GM23338 (cell line): ENCODE results near the gene CENPB. TPM values are rescaled to one million over a fixed set of nuclear protein-coding genes. Genes with fewer than 3 reads are reported as not detected.

Experiments used
- ATAC-seq: fragments of 200-7000 bp; cut with Tn5 transposase; 3 replicates; pipeline ENCODE4 v1.9.1; 2020
- DNase-seq: peaks from one replicate; pipeline ENCODE4 v3.0.0-alpha.2; 2015; ENCODE audit warnings: low spot score
- H2AFZ ChIP-seq: fragments of 200-600 bp; sonication (generic); 2 replicates; pipeline ENCODE4 v1.8.0; 2016; ENCODE audit warnings: antibody characterized with exemption, mild to moderate bottlenecking, moderate library complexity
- H3F3A ChIP-seq: fragments of 200-600 bp; sonication (generic); replicated peaks from 2 replicates; pipeline ENCODE4 v1.8.0; 2017; ENCODE audit warnings: antibody characterized with exemption, mixed run types, low read depth
- H3K27ac ChIP-seq: fragments of 200-600 bp; sonication (generic); 2 replicates; pipeline ENCODE4 v1.6.1; 2016; ENCODE audit warnings: low read depth
- H3K27me3 ChIP-seq: fragments of 200-600 bp; sonication (generic); 2 replicates; pipeline ENCODE4 v1.8.0; 2016; ENCODE audit warnings: mild to moderate bottlenecking, mixed run types, moderate library complexity; ENCODE audit not compliant: insufficient read depth
- H3K36me3 ChIP-seq: fragments of 200-600 bp; sonication (generic); 2 replicates; pipeline ENCODE4 v1.8.0; 2016; ENCODE audit warnings: mild to moderate bottlenecking; ENCODE audit not compliant: insufficient read depth
- H3K4me1 ChIP-seq: fragments of 200-600 bp; sonication (generic); 2 replicates; pipeline ENCODE4 v1.8.0; 2016; ENCODE audit warnings: mild to moderate bottlenecking, moderate library complexity; ENCODE audit not compliant: insufficient read depth
- H3K4me2 ChIP-seq: fragments of 200-600 bp; sonication (generic); 2 replicates; pipeline ENCODE4 v1.7.1; 2017; ENCODE audit warnings: mixed run types
- H3K4me3 ChIP-seq: fragments of 200-600 bp; sonication (generic); 2 replicates; pipeline ENCODE4 v1.6.1; 2016; ENCODE audit warnings: mixed run types
- H3K79me2 ChIP-seq: fragments of 200-600 bp; sonication (generic); replicated peaks from 2 replicates; pipeline ENCODE4 v1.8.0; 2017; ENCODE audit warnings: mild to moderate bottlenecking; ENCODE audit not compliant: insufficient read depth
- H3K9me2 ChIP-seq: fragments of 200-600 bp; sonication (generic); 2 replicates; pipeline ENCODE4 v1.8.0; 2017; ENCODE audit not compliant: insufficient read depth
- H4K20me1 ChIP-seq: fragments of 200-600 bp; sonication (generic); replicated peaks from 2 replicates; pipeline ENCODE4 v1.8.0; 2017; ENCODE audit warnings: mild to moderate bottlenecking; ENCODE audit not compliant: insufficient read depth
- H3K27ac Mint-ChIP-seq: 2 replicates; pipeline ENCODE4 v1.8.0; 2020; ENCODE audit warnings: inconsistent platforms, mild to moderate bottlenecking, moderate library complexity, mixed read lengths
- H3K27me3 Mint-ChIP-seq: 3 replicates; pipeline ENCODE4 v1.8.0; 2022; ENCODE audit warnings: low read depth, mild to moderate bottlenecking, moderate library complexity, mixed read lengths, inconsistent platforms; ENCODE audit not compliant: insufficient read depth, poor library complexity
- H3K36me3 Mint-ChIP-seq: 3 replicates; pipeline ENCODE4 v1.8.0; 2021; ENCODE audit warnings: low read depth, mild to moderate bottlenecking, inconsistent platforms, moderate library complexity, mixed read lengths
- H3K4me1 Mint-ChIP-seq: 3 replicates; pipeline ENCODE4 v1.8.0; 2020; ENCODE audit warnings: mild to moderate bottlenecking, inconsistent platforms, mixed read lengths
- H3K4me3 Mint-ChIP-seq: 3 replicates; pipeline ENCODE4 v1.8.0; 2021; ENCODE audit warnings: moderate library complexity, mild to moderate bottlenecking, inconsistent platforms, mixed read lengths
- H3K9me3 Mint-ChIP-seq: 3 replicates; pipeline ENCODE4 v1.8.0; 2020; ENCODE audit warnings: moderate library complexity, mild to moderate bottlenecking, inconsistent platforms, mixed read lengths
- CREB1 ChIP-seq: fragments of 250-450 bp; sonication (Bioruptor Pico); IDR thresholded peaks from 2 replicates; pipeline ENCODE4 v1.5.0; 2020; ENCODE audit warnings: low read depth, mild to moderate bottlenecking, moderate library complexity
- EZH2phosphoT487 ChIP-seq: fragments of 200-600 bp; sonication (generic); IDR thresholded peaks from one replicate; pipeline ENCODE4 v1.8.1; 2018; ENCODE audit warnings: antibody characterized with exemption; ENCODE audit not compliant: unreplicated experiment
- JUNB ChIP-seq: IDR thresholded peaks from one replicate; pipeline ENCODE4 v1.6.1; 2016; ENCODE audit warnings: antibody characterized with exemption; ENCODE audit not compliant: unreplicated experiment
- POLR2AphosphoS5 ChIP-seq: IDR thresholded peaks from 2 replicates; pipeline ENCODE4 v1.6.1; 2016; ENCODE audit warnings: antibody characterized with exemption, low read depth
- STAT1 ChIP-seq: IDR thresholded peaks from one replicate; pipeline ENCODE4 v1.6.1; 2016; ENCODE audit warnings: antibody characterized with exemption; ENCODE audit not compliant: unreplicated experiment
- ZNF114 ChIP-seq: fragments of 250-450 bp; sonication (Bioruptor Pico); IDR thresholded peaks from 2 replicates; pipeline ENCODE4 v1.5.0; 2020; ENCODE audit warnings: mild to moderate bottlenecking, moderate library complexity
- ZNF331 ChIP-seq: fragments of 250-450 bp; sonication (Bioruptor Pico); IDR thresholded peaks from 2 replicates; pipeline ENCODE4 v1.5.0; 2020; ENCODE audit warnings: low read depth, mild to moderate bottlenecking, moderate library complexity
- ZNF462 ChIP-seq: fragments of 250-450 bp; sonication (Bioruptor Pico); IDR thresholded peaks from 2 replicates; pipeline ENCODE4 v1.5.0; 2020; ENCODE audit warnings: mild to moderate bottlenecking, moderate library complexity
- polyA plus RNA-seq: library from polyadenylated mRNA; unstranded; fragments of >200 nt; fragmentation: Nextera tagmentation; extraction: Ambion mirVana; gene quantifications from 2 replicates; pipeline ENCODE4 v1.2.1, GENCODE V29; 2016
- total RNA-seq: library from RNA; depleted of rRNA; stranded (reverse); fragments of >200 nt; shearing (Covaris generic); gene quantifications from 2 replicates; pipeline ENCODE4 v1.2.3, GENCODE V29; 2014
- TF ChIP-seq, protein P1 (sequence below): IDR thresholded peaks from one replicate; pipeline ENCODE4 v1.6.1; 2018; ENCODE audit warnings: antibody characterized with exemption; ENCODE audit not compliant: unreplicated experiment
- TF ChIP-seq, protein P2 (sequence below): IDR thresholded peaks from 2 replicates; pipeline ENCODE4 v1.6.1; 2016; ENCODE audit warnings: antibody characterized with exemption

The CENPB gene
- total and polyA plus RNA-seq, 2 experiments from 2014 or later = 10.8 to 52.1 TPM

DNA sequence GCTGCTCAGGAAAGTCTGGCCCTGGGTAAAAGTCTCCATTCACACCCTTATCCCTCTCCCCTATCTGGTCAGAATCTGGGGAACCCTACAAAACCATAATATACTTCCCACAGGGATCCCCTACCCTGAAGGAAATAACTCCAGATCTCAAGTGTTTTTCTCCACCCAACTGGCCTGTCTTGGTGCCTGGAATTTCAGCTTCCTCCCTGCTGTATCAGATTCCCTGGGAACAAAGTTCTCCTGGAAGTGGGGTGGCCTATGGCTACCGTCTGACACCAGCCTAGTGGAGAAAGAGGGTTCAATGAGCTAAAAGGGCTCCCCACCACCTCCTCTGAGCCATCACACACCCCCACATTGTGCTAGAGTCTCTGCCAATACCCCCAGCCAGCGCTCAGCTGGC is 39.1 kb downstream of the CENPB start (continued):
- TF ChIP-seq, protein P1, sequence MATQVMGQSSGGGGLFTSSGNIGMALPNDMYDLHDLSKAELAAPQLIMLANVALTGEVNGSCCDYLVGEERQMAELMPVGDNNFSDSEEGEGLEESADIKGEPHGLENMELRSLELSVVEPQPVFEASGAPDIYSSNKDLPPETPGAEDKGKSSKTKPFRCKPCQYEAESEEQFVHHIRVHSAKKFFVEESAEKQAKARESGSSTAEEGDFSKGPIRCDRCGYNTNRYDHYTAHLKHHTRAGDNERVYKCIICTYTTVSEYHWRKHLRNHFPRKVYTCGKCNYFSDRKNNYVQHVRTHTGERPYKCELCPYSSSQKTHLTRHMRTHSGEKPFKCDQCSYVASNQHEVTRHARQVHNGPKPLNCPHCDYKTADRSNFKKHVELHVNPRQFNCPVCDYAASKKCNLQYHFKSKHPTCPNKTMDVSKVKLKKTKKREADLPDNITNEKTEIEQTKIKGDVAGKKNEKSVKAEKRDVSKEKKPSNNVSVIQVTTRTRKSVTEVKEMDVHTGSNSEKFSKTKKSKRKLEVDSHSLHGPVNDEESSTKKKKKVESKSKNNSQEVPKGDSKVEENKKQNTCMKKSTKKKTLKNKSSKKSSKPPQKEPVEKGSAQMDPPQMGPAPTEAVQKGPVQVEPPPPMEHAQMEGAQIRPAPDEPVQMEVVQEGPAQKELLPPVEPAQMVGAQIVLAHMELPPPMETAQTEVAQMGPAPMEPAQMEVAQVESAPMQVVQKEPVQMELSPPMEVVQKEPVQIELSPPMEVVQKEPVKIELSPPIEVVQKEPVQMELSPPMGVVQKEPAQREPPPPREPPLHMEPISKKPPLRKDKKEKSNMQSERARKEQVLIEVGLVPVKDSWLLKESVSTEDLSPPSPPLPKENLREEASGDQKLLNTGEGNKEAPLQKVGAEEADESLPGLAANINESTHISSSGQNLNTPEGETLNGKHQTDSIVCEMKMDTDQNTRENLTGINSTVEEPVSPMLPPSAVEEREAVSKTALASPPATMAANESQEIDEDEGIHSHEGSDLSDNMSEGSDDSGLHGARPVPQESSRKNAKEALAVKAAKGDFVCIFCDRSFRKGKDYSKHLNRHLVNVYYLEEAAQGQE = no peak
- TF ChIP-seq CREB1 = no peak
- TF ChIP-seq EZH2phosphoT487 = no peak

- Histone ChIP-seq H3K36me3 (no peaks in the 10 kb centered on the region), H3K4me2 (peak overlapping the region; percentile 91), H3K79me2 (no peaks in the 10 kb centered on the region), H3K4me1 (peaks cover 9% of the 10 kb centered on the region; the same call in 1 of the 2 replicates), H3K27me3 (peaks cover 19% of the 10 kb centered on the region), H3K4me3 (peak overlapping the region; percentile 75), H3K27ac (no peak overlapping the region), H2AFZ (peak overlapping the region; percentile 90), H3F3A (0 out of 2 replicates have a peak, but pooled peaks cover 1% of the 10 kb centered on the region), H3K9me2 (no peaks in the 10 kb centered on the region), H4K20me1 (no peaks in the 10 kb centered on the region; the same call in 1 of the 2 replicates)
- DNase-seq (no peak), ATAC-seq (peak; percentile 1; the same call in 2 of the 3 replicates)
- no peak for TF ChIP-seq ZNF462 (CRISPR knock-in tag)
- no peak for TF ChIP-seq STAT1
- TF ChIP-seq JUNB = no peak
- no peak for TF ChIP-seq CREB1
- no peak for TF ChIP-seq ZNF114 (CRISPR knock-in tag)
- TF ChIP-seq POLR2AphosphoS5 = no peak
- no peak for TF ChIP-seq EZH2phosphoT487
- TF ChIP-seq ZNF331 (CRISPR knock-in tag) = no peak
- TF ChIP-seq, protein P2, sequence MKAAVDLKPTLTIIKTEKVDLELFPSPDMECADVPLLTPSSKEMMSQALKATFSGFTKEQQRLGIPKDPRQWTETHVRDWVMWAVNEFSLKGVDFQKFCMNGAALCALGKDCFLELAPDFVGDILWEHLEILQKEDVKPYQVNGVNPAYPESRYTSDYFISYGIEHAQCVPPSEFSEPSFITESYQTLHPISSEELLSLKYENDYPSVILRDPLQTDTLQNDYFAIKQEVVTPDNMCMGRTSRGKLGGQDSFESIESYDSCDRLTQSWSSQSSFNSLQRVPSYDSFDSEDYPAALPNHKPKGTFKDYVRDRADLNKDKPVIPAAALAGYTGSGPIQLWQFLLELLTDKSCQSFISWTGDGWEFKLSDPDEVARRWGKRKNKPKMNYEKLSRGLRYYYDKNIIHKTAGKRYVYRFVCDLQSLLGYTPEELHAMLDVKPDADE = no peak
- H3K4me3 Mint-ChIP-seq = peak overlapping the region; percentile 86
- no peaks in the 10 kb centered on the region; the same call in 2 of the 3 replicates for H3K36me3 Mint-ChIP-seq
- no peak overlapping the region for H3K27ac Mint-ChIP-seq
- peaks cover 15% of the 10 kb centered on the region for H3K4me1 Mint-ChIP-seq
- peaks cover 27% of the 10 kb centered on the region for H3K27me3 Mint-ChIP-seq
- peaks cover 1% of the 10 kb centered on the region; the same call in 1 of the 3 replicates for H3K9me3 Mint-ChIP-seq
Observed at GRCh38 chr20:3745686-3746173, 40.8 kb downstream of the CENPB start.
